B cell (primary cell): ENCODE results near the gene PAQR4.

Experiments
- CTCF ChIP-seq: fragments of 200-600 bp; IDR thresholded peaks from one replicate; pipeline ENCODE4 v1.8.0; 2022; ENCODE audit warnings: antibody characterized with exemption, mild to moderate bottlenecking
- EZH2 ChIP-seq: IDR thresholded peaks from 2 replicates; pipeline ENCODE4 v1.6.1; 2012; ENCODE audit warnings: borderline replicate concordance, low read depth, mild to moderate bottlenecking, moderate library complexity, low read length; ENCODE audit not compliant: insufficient read depth, poor library complexity, severe bottlenecking

DNA sequence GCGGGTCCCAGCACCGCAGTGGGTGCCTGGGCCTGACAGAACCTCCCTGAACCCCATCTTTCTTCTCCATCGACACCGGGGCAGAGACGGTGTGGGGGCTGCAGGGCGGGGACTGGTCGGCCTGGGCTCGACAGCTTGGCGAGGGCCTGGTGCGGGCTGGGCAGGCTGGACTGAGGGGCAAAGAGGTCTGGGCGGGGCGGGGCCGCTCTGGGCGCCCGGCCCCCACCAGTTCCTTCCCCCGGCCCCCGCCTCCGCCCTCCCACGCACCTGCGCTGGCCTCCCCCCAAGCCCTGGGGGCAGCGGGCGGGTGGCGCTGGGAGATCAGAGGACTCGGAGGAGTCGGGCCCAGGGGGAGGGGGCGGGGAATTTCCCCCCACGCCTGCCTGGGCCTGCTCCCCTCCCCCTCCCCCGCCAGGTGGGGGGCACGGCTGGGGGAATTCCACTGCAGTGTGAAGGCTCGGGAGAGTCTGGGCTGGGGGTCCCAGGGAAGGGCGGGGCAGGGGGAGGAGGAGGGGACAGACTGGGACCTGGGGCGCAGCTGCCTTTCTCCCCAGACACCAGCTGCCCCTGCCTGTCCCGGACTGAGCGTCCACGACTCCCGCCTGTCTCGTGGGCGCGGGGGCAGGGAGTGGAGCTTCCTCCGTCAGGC, 6.0 kb upstream of the PAQR4 start:
- TF ChIP-seq CTCF (no peak), EZH2 (no peak)
